WERI-Rb-1 (cell line): ENCODE measurements around the gene INF2.
"Not testable (repeated sequence)": the region's sequence is repeated elsewhere in the genome, so short reads cannot be mapped to it uniquely, and the experiment has no call there.

Experiments used
- DNase-seq: peaks from one replicate; pipeline ENCODE4 v3.0.0-alpha.2; 2020
- H3K27ac ChIP-seq: fragments of 250-450 bp; sonication (Bioruptor Pico); 2 replicates; pipeline ENCODE4 v1.5.1; 2020; ENCODE audit warnings: mild to moderate bottlenecking, moderate library complexity
- H3K27me3 ChIP-seq: fragments of 250-450 bp; sonication (Bioruptor Pico); 2 replicates; pipeline ENCODE4 v1.5.1; 2021; ENCODE audit warnings: mild to moderate bottlenecking, low read depth, moderate library complexity; ENCODE audit not compliant: insufficient read depth, severe bottlenecking
- H3K36me3 ChIP-seq: fragments of 250-450 bp; sonication (Bioruptor Pico); 2 replicates; pipeline ENCODE4 v1.5.1; 2020; ENCODE audit warnings: mild to moderate bottlenecking, moderate library complexity
- H3K4me3 ChIP-seq: 2 replicates; pipeline ENCODE4 v1.5.1; 2011; ENCODE audit warnings: low read depth, mild to moderate bottlenecking, control low read depth, low read length
- H3K9me3 ChIP-seq: fragments of 250-450 bp; sonication (Bioruptor Pico); 2 replicates; pipeline ENCODE4 v1.5.1; 2021; ENCODE audit warnings: mild to moderate bottlenecking, moderate library complexity; ENCODE audit not compliant: severe bottlenecking
- TF ChIP-seq, protein P1 (sequence below): IDR thresholded peaks from 2 replicates; pipeline ENCODE4 v1.5.1; 2011; ENCODE audit warnings: low read depth, mild to moderate bottlenecking, control low read depth, inconsistent platforms, low read length

Gene INF2

DNA sequence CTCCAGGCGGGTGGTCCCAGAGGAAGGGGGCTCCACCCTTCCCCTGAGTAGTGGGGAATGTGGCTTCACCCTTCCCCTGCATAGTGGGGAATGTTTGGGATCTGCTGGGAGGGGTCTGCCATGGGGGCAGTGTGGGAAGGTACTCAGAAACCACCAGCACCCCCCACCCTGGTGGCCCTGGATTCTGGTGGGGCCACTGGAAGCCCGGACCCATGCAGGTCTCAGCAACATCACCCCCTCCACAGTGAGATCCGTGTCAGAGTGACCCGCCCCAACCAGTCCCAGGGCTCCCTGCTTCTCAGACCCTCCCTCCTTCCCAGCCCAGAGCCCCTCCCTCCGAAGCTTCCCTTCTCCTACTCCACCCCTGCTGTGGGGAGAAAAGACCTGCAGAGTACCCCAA, 30.3 kb upstream of the INF2 start:
- no peaks in the 10 kb centered on the region for H3K27me3 ChIP-seq
- no peak overlapping the region for H3K27ac ChIP-seq
- peaks cover 6% of the 10 kb centered on the region for H3K9me3 ChIP-seq
- no peaks in the 10 kb centered on the region for H3K36me3 ChIP-seq
- no peak overlapping the region for H3K4me3 ChIP-seq
- TF ChIP-seq, protein P1, sequence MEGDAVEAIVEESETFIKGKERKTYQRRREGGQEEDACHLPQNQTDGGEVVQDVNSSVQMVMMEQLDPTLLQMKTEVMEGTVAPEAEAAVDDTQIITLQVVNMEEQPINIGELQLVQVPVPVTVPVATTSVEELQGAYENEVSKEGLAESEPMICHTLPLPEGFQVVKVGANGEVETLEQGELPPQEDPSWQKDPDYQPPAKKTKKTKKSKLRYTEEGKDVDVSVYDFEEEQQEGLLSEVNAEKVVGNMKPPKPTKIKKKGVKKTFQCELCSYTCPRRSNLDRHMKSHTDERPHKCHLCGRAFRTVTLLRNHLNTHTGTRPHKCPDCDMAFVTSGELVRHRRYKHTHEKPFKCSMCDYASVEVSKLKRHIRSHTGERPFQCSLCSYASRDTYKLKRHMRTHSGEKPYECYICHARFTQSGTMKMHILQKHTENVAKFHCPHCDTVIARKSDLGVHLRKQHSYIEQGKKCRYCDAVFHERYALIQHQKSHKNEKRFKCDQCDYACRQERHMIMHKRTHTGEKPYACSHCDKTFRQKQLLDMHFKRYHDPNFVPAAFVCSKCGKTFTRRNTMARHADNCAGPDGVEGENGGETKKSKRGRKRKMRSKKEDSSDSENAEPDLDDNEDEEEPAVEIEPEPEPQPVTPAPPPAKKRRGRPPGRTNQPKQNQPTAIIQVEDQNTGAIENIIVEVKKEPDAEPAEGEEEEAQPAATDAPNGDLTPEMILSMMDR: no peak
- DNase-seq: no peak

GRCh38 chr14:104659764-104660523, 29.5 kb upstream of the INF2 start:
- H3K9me3 ChIP-seq: no peaks in the 10 kb centered on the region
- TF ChIP-seq, protein P1: no peak
- no peaks in the 10 kb centered on the region for H3K36me3 ChIP-seq
- no peaks in the 10 kb centered on the region for H3K27me3 ChIP-seq
- no peak overlapping the region for H3K4me3 ChIP-seq
- no peak overlapping the region for H3K27ac ChIP-seq
- DNase-seq: no peak

DNA sequence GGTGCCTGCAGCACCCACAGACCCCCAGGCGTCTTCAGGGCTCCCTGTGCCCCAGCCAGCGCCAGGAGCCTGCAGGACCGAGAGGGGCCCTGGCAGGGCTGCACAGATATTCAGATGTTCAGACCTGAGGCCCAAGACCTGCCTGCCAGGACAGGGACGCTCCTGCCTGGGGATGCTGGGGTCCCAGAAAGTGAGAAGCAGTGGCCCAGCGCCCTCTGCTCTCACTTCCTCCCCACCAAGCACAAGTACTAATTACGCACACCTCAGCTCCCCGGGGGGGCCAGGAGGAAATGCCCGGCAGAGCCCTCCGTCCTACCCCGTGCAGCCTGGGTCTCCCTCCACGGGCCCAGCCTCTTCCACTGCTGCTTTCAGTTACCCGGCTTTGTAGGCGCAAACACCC, 28.8 kb upstream of the INF2 start:
- Histone ChIP-seq H3K27me3 (no peaks in the 10 kb centered on the region), H3K9me3 (no peaks in the 10 kb centered on the region), H3K27ac (no peak overlapping the region), H3K36me3 (no peaks in the 10 kb centered on the region), H3K4me3 (no peak overlapping the region)
- TF ChIP-seq, protein P1: no peak
- no peak for DNase-seq

- no peaks in the 10 kb centered on the region for H3K27me3 ChIP-seq
- no peaks in the 10 kb centered on the region for H3K36me3 ChIP-seq
- H3K9me3 ChIP-seq: no peaks in the 10 kb centered on the region
- H3K4me3 ChIP-seq: no peak overlapping the region
- H3K27ac ChIP-seq: no peak overlapping the region
- DNase-seq: no peak
- TF ChIP-seq, protein P1: no peak
Observed at GRCh38 chr14:104661086-104661485, 28.3 kb upstream of the INF2 start.

DNA sequence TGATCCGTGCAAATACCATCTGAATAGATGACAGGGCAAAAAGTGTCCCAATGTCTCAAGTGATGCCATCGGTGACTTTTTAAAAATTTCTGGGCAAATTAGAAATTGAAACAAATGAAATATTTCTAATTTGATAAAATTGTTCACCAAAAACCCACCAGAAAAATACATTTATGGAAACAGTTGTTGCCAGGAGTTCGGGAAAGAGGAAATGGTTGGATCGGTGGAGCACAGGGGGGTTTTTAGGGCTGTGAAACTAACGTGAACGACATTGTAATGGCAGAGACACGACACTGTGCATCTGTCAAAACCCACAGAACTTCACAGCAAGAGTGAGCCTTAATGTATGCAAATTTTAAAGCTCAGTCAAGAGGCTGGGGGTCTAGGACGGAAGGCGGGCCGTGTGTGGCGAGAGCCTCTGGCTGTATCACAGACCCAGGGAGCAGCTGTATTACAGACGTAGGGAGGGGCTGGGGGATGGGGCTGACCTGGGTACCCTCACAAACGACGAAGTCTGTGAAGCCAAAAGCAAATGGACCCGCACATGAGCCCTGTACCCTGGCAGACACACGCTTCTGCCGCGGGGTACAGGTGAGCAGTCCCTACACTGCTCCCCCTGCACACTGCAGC, 27.8 kb upstream of the INF2 start:
- not testable (repeated sequence) for H3K27me3 ChIP-seq, DNase-seq, H3K4me3 ChIP-seq, H3K27ac ChIP-seq, H3K9me3 ChIP-seq, H3K36me3 ChIP-seq

DNA sequence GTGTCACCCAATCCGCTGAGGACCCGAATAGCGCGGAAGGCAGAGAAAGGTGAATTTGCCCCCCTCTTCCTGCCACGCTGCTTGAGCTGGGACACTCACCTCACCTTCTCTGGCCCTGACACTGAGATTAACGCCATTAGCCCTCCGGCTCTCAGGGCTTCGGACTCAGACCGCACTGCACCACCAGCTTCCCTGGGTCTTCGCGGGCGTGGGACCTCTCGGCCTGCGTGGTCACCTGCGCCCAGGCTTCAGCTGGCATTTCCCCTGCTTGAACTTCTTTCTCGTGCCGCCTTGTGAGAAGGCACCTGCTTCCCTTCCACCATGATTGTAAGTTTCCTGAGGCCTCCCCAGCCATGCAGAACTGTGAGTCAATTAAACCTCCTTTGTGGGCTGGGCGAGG, 26.9 kb upstream of the INF2 start:
- H3K27me3 ChIP-seq, H3K4me3 ChIP-seq, DNase-seq, H3K9me3 ChIP-seq, H3K36me3 ChIP-seq, H3K27ac ChIP-seq: not testable (repeated sequence)

GRCh38 chr14:104664107-104664506, 25.3 kb upstream of the INF2 start:
- no peak overlapping the region for H3K4me3 ChIP-seq
- H3K27me3 ChIP-seq: no peaks in the 10 kb centered on the region
- TF ChIP-seq, protein P1: no peak
- no peaks in the 10 kb centered on the region for H3K9me3 ChIP-seq
- DNase-seq: no peak
- H3K36me3 ChIP-seq: no peaks in the 10 kb centered on the region
- H3K27ac ChIP-seq: no peak overlapping the region
